Measurements from ENCODE around the gene SPINK5.

SPINK5 gene

DNA sequence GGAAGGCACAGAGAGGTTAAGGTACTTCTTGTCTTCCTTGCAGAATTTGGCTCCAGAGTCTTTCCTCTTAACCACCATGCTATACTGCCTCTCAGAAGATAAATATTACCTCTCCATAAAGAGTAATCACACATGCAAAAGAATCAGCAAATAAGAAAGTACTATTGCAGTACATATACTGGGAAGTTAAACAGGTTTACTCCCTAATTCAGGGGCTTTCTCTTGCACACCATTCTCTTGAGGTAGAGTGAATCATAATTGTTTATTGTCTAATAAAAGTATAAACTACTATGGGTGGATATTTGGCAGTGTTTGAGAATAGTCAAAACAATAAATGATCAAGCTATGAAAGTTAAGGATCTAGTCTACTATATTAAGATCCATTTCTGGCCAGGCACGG, 40.4 kb downstream of the SPINK5 start:
- DNase-seq: no peak

DNA sequence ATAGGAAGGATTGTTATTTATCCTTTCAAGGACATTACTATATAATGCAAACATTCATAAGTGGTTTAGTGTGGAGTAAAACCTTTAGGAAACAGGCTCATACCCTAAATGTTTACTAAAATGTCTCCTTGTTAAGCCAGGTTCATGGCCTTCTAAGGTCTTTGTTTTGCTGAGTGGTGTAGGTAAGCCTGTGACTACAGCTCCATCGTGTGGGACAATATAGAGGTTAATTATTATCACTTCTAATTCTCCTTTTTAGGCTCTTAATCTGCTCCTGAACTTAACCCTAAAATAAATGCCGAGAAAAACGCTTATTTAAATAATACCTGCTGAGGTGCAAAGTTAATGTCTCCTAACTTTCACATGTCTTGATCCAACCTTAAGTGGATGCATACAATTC, 43.8 kb downstream of the SPINK5 start:
- DNase-seq: no peak

DNA sequence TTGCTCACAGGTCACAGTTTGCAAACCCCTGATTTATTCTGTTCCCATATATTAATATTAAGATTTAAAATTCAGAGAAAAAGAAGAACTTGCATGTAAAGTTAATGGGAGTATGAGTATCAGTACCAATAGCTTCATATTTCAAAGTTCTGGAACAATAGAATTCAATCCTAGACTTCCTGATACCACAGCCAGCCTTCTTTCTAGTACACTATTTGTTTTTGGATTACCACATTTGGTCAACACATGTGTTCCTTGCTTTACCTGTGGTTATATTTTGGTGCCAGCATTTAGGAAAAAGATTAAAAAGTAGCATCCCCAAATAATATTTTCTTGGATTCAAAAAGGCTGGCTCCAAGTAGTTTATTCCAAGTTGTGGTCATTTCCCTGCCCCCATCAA, 49.5 kb downstream of the SPINK5 start:
- no peak for DNase-seq

DNA sequence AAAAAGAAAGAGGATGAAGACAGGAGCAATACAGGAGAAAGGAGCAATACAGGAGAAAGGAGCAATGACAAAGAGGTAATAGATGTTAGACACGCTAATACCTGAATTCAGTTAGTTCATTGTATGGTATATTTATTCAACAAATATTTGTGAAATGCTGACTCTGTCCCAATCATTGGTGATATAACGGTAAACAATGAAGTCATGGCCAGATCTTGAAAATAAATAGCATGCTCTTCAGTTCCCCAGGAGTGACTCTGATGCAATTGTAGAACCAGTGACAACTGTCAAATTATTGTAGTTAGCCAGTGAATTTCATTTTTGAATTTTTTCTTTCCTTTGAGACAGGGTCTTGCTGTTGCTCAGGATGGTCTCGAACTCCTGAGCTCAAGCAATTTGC, 56.5 kb downstream of the SPINK5 start:
- no peak for DNase-seq

DNA sequence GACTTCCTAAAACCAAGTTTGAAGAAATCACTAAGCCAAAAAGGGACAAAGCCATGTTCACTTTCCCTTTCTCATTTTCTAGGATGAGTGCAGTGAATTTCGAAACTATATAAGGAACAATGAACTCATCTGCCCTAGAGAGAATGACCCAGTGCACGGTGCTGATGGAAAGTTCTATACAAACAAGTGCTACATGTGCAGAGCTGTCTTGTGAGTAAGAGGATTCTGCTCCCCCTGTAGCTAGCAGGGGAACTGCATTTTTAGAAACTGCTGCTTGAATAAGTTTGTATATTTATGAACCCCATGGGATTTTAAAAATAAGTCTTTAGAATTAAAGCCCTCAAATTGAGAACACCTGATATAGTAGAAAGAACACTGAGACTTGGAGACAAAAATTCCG, 61.9 kb downstream of the SPINK5 start:
- DNase-seq: no peak

DNA sequence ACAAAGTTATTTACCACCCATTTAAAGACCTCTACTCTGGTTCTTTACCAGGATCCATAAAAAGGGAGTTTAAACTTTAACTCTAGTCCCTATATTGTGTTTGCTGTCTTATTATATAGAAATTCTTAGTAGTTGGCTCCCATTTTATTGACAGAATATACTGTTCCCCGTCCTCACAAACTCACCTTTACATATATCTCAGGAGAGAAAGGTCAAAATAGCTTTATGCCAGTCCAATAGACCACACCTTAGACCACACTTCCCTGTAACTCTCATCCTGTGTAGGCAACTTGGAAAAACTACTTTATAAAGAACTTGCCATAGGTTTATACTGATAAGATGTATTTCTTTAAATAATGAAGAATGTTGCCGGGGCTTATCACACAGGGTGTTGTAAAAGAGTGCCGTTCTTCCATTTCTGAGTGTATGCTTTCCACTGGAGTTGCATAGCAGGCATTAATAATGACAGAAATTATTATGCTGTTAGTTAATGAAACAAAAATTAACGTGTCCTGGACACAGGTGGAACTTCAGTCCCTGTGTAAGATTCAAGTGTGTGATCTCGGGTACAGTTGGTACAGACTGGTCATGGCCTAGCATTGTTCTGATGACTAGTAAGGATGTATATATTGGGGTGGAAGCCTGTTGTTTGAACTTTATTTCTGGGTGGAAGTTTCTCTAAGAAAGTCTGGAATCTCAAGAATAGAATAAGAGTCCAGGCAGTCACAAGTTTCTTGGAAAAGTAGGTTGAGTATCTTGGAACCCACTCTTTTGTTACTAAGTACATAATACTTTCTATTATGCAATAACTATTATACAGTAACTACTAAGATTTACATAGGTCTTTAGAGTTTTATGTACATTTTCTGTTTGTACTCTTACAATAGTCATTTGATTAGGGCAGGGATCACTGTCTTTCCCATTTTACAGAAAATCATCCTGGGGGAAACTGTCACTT, 71.6 kb downstream of the SPINK5 start:
- no peak for DNase-seq

DNA sequence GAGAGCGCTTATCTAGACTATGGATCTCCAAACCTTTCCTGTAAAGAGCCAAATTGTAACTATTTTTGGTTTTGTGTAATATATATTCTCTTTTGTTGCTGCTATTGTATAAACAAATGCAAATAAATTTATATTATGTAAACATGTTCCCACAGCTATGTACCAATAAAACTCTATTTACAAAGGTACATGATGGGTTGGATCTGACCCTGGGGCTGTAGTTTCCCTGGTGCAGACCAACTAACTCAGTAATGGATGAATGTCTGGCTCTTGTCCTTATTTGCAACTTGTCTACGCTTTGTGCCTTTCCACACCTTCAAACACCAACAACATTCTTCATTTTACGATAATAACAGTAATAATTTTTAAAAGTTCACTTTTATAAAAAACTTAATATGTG, 77.1 kb downstream of the SPINK5 start:
- DNase-seq: no peak

DNA sequence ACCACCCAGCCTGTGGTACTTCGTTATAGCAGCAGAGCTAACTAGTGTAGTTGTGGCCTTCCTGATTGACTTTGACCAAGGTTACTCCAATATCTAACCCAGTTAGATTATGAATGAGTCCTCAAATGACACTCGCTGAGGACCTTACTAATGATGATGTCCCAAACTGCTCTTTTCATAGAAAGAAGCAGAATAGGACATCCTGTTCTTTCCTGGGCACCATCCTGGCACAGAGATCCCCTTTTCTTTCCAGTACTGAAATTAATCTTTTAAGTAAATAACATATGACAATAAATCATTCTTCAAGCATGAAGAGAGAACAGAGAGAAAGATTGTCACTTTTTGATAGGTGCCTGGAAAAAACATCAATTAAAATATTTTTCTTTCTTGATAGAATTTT, 77.9 kb downstream of the SPINK5 start:
- no peak for DNase-seq

DNA sequence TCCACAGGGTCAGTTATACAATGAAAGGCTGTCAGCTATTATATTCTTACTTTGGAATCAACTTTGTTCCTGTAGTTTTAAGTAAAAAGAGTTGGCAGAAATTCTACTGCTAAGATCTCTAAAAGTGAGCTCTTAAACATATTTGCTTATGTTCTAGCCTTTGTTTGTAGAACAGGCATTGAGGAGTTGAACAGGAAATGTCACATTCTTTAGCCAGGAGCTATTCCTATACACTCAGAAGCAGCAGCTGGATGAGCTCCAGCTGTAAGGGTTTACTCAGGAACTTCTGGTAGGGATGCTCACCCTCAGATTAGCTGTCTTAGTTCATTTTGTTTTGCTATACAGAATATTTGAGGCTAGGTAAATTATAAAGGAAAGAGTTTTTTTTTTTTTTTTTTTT, 82.1 kb downstream of the SPINK5 start:
- no peak for DNase-seq

DNA sequence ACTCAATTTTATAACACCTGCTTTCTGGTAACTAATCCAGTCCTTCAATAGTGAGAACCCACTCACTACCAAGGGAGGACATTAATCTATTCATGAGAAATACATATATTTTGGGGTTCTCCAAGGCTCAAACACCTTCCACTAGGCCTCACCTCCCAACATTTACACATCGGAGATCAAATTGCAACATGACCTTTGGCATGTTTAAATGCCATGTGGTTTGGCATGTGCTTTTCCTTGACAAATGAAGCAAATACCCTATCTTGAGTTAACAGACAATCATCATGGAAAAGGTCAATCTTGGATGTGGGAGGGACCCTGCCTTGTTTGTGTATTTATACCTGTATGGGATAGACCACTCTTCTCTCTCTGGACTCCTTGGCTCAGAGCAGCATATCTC, 82.7 kb downstream of the SPINK5 start:
- no peak for DNase-seq

DNA sequence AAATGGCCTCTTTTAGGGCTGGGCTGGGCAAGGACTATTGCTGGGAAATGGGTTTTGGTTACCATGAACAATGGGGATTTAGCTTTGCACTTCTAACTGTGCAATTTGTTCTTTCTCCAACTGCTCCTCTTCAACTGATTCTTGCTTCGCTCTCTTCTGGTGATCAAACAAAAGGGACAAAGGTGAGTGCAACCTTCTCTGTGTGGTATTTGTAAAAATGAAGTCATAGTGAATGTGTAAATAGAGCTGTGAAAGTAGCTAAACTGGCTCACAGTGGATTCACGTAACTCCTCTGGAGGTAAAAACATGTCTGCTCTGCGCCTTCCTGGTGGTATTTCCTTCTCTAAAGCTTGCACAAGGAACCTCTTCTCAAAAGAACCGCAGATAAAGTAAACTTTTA, 83.6 kb downstream of the SPINK5 start:
- no peak for DNase-seq

DNA sequence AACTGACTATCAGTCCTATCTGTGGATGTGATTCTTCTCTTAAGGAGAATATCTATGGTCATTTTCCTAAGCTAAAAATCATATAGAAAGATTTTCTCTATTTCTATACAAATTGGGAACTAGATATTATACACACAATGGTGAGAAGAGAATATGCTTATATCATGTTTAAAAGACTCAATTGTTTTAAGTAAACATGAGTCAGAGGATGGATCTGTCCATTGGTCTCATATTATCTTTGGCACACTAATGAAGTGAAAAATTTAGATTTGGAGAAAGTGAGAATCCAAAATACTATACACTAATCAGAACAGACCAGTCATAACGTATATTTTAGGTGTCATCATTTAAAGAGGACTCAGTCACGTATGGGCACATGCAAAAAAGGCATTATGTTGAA, 88.1 kb downstream of the SPINK5 start:
- no peak for DNase-seq

DNA sequence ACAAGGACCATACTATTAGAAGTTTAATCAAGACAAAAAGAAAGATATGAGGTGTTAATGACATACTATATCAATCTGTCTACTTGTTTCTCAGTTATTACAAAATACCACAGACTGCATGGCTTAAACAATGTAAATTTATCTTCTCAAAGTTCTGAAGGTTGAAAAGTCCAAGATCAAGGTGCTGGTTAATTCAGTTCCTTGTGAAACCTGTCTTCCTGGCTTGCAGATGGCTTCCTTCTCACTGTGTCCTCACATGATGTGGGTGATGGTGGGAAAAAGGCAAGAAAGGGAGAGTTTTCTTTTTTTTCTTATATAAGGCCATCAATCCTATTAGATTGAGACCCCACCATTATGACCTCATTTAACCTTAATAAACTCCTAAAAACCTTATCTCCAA, 89.0 kb downstream of the SPINK5 start:
- no peak for DNase-seq

DNA sequence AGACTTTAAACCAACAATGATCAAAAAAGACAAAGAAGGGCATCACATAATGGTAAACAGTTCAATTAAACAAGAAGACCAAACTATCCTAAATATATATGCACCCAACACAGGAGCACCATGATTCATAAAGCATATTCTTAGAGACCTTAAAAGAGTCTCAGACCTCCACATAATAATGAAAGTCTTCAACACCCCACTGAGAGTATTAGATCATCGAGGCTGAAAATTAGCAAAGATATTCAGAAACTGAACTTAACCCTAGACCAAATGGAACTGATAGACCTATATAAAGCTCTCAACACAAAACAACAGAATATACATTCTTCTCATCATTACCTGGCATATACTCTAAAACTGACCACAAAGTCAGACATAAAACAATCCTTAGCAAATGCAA, 92.8 kb downstream of the SPINK5 start:
- DNase-seq: no peak

DNA sequence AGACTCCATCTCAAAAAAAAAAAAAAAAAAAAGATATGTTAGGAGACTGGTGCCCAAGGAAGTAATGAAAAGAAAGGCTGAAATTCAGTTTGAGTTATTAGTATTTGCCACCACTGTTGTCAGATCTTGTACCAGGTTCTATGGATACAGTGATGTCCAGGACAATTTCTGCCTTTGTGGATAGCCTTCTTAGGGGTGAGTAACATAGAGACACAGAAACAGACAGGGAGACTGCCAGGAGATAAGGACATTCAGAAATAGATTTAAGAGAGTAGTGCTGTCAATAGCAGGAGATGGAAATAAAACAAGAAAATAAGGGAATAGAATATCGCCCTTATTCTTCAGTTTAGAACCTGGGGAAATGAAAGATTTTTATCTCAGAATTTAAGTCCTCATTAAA, 98.3 kb downstream of the SPINK5 start:
- no peak for DNase-seq

DNA sequence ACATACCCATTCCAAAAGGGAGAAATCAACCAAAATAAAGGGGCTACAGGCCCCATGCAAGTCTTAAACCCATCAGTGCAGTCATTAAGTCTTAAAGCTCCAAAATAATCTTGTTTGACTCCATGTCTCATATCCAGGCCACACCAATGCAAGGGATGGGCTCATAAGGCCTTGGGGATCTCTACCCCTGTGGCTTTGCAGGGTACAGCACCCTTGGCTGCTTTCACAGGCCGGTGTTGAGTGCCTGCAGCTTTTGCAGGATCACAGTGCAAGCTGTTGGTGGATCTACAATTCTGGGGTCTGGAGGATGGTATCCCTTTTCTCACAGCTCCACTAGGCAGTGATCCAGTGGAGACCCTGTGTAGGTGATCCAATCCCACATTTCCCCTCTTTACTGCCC, 99.6 kb downstream of the SPINK5 start:
- DNase-seq: no peak

DNA sequence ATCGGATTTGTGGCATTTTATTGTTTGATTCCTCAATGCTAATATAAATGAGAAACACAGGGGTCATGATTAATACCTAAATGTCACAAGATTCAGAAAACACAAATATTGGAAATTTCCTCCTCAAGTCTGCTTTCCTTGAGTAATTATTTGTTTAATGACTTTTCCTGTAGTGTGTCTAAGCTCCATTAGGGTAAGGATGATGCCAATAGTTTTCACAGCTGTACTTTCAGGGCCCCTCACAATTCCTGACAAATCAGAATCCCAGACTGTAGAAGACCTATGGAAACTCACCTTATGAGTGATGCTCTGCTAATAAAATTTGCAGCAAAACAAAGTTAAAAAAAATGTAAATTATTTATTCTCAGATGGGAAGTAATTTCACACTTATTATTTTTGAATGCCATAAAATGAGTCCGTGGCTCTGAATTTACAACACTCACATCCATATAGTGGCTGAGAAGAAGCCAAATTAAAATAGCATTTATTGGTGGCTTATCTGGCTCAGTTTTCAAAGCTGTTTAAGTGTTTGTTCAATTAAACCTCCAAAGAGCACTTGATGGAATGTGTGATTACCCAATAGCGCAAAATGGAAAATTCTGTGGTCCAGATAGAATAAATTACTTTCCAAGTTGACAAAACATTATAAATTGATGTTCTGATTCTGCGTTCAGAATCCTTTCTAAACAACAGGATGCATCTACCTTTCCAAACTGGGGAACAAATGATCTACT, 102.9 kb downstream of the SPINK5 start:
- no peak for DNase-seq

DNA sequence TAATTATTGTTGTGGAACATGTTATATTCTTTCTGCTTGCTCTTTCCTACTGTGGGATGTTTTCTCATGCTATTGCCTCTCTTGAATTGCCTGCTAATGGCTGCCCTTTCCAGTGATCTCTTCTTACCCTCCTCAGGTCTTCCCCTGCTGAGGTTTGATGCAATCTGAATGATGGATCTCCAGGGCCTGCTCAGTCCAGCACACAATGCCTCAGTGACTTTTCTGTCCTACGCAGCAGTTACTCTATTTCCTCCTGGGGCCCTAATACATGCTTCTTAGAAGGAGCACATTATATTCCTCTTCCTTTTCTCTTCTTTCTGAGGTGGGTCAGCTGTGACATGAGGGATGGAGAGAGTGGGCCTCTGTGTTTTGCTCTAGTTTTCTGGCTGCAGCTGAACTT, 104.5 kb downstream of the SPINK5 start, which contains the start of gene SPINK14:
SPINK14 (plus strand) TSS at position 301 of the 400 bp plus-strand sequence. CDS start 1,187 bp downstream, outside the sequence.
- no peak for DNase-seq

DNA sequence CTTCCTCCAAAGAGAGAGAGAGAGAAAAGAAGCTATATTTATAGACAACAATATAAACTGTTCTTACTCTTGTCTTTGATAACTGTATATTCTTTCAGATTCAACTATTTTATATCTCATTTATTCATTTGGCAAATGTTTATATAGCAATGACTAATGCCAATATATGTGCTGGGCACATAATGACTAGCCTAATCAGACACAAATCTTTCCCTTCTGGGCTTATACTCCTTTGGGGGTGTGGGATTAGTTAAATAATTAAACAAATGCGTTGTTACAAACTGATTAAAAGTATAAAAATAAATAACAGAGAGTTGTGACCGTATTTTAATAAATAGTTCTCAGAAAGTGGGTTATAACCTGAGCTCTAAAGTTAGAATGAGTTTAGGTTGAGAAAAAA, 108.6 kb downstream of the SPINK5 start:
- no peak for DNase-seq

DNA sequence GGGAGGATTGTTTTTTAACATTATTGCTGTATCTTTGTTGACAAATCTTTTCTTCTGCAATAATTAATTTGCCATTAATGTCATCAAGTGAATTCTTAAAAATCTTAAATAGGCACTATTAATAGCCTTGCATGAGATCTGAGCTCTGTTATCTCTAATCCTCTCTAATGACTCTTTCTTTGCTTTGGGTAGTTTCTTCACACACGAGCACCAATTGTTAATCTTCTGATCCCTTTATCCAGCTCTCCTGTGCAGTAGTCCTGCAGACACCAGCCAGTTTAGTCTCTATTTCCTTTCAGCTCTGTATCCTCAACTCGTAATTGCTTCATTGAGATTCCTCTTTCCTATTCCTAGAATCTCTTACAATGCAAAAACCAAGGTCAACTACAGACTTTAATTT, 112.7 kb downstream of the SPINK5 start:
- DNase-seq: no peak

DNA sequence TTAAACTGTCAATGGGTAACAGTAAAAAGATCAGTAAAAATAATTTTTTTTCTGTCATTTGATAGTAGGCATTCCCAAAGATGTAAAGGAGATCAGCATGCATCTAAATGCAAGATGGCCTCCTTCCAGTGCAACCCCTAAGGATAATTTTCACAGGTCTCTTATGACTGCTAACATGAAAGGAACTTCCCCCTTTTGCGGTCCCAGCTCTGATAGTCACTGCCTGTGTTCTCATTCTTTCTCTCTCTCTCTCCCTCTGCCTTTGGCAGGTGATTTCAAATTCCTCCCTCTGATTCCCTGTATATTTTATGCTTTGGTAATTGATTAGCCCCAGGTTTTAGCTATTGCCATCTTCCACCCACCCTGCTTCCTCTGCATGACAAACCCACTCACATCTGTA, 113.4 kb downstream of the SPINK5 start:
- DNase-seq: no peak

DNA sequence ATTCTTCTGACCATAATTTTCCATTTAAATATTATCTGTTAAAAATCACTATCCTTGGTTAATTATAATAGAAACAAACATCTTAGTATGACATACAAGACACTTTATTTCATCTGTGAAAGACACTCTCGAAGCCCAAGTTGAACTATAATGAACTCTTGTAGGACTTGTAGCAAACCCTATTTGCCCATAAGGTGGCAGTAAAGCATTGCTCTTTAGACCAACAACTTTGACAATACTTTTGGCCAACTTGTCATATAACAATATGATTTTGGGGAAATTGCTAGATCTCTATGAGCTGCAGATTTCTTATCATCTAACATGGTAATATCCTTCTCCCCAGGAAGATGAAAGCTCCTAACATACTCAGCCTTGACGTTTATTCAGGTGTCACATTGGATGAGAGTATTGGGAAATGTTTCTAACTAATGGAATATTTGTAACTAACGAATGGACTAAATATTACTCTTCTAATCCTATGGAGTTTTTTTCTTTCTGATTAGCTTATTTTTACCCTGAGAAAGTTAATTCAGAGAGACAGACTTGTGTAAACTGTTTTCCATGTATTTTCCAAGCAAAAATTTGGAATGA, 115.5 kb downstream of the SPINK5 start:
- peak; percentile 28 for DNase-seq

DNA sequence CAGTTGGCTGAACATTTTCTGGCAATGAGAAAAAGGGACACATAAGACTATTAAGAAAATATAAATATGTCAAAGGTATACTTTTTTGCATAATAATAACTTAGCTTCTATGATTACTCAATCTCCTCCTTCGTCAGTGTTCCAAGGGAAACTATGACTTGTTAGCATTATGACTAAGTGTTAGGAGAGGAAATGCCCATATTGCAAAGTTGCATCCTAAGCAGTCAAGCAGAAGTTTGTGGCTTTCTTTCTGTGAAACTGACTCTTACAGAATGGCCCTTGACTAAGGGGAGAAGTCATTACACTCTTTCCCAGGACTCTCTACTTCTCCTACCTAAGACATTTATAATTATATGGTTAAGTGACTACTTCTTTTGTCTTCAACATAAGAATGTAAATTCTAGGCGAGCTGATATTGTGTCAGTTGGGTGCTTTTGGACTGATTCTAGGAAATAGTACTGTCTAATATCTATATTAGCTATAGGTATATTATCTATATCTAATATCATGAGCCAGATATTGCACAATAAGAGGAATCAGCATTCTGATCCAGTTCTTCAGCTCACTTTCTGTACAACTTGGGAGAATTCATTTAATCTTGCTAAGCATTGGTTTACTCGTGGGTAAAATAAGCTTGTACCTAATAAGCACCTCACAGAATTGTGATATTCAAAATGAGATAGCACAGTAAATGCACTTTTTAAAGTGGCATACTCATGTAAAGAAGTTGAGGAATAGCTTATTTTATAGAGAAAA, 122.6 kb downstream of the SPINK5 start:
- no peak for DNase-seq

Data from NCI-H2171 treated with DMSO at 0.1 percent for 48 hours (cell line).